ENCODE results near the gene GPR61. TPM values are rescaled to one million over a fixed set of nuclear protein-coding genes. Genes with fewer than 3 reads are reported as not detected.

The GPR61 gene
- total and polyA plus RNA-seq, 9 of the 15 experiments (the other 6 are each of a cell fraction or from before 2014, with no cell fraction given) = 0.04 to 1.1 (median 0.25) TPM; not detected in 4

DNA sequence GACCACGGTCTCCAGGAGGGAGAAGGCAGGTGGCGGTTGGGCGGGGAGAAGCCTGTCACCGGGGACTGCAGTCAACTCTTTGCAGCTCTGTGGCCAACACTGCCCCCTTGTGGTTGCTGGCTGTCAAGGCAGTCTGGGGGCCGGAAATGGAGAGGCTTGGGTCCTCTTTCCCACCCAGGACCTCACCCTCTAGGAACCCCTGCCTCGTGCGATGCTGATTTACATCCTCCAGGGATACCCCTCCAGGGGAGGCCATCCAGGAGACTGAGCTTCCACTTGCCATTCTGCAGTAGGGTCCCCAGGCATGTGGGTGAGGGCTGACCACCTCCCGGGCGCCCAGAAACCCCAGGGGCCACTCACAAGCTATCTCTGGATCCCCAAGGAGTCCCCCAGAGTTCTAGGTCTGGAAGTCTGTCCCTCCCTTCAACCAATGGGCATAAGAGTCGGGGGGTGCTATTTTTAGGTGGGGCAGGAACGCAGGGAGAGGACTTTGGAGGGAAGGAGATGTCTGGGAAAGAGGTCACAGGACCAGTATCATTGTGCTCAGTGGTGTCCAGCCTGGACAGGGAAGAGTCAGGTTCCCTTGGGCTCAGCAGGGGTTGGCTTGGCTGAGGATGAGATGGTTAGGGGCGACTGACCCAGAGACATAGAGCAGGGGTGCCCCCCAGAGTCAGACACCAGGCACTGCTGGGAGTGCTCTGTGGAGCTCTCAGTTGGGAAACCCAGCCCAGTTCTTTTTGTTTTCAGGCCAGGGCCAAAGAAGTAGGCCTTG, 7.1 kb upstream of the GPR61 start (continued):
- TF ChIP-seq, protein P1, sequence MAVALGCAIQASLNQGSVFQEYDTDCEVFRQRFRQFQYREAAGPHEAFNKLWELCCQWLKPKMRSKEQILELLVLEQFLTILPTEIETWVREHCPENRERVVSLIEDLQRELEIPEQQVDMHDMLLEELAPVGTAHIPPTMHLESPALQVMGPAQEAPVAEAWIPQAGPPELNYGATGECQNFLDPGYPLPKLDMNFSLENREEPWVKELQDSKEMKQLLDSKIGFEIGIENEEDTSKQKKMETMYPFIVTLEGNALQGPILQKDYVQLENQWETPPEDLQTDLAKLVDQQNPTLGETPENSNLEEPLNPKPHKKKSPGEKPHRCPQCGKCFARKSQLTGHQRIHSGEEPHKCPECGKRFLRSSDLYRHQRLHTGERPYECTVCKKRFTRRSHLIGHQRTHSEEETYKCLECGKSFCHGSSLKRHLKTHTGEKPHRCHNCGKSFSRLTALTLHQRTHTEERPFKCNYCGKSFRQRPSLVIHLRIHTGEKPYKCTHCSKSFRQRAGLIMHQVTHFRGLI (CRISPR knock-in tag; IDR thresholded peaks at IDR 0.05) = no peak
- TF ChIP-seq ZNF668 (CRISPR knock-in tag; IDR thresholded peaks at IDR 0.05) (no peak), ZNF695 (CRISPR knock-in tag; IDR thresholded peaks at IDR 0.05) (no peak), HNRNPK (IDR thresholded peaks at IDR 0.05; ENCODE audit: low read depth, low read length, poor library complexity, severe bottlenecking) (no peak), RBM14 (IDR thresholded peaks at IDR 0.05; ENCODE audit: borderline replicate concordance, insufficient read depth, low read depth, low read length) (no peak), SUPT5H (IDR thresholded peaks at IDR 0.05) (no peak), HOXB6 (CRISPR knock-in tag; IDR thresholded peaks at IDR 0.05; ENCODE audit: borderline replicate concordance) (no peak), RFX5 (IDR thresholded peaks at IDR 0.05; ENCODE audit: low read depth, low read length) (no peak), ZNF79 (CRISPR knock-in tag; IDR thresholded peaks at IDR 0.05; ENCODE audit: low read depth) (no peak), SIN3A (IDR thresholded peaks at IDR 0.05; ENCODE audit: borderline replicate concordance in 2 of 2, control insufficient read depth in 1 of 2, low read depth in 2 of 2, low read length in 2 of 2) (0 out of 4 replicates have a peak, but pooled peaks of 1 of the 2 experiments have one; percentile 7), CHCHD3 (CRISPR knock-in tag; IDR thresholded peaks at IDR 0.05) (no peak)
- TF ChIP-seq, protein P2, sequence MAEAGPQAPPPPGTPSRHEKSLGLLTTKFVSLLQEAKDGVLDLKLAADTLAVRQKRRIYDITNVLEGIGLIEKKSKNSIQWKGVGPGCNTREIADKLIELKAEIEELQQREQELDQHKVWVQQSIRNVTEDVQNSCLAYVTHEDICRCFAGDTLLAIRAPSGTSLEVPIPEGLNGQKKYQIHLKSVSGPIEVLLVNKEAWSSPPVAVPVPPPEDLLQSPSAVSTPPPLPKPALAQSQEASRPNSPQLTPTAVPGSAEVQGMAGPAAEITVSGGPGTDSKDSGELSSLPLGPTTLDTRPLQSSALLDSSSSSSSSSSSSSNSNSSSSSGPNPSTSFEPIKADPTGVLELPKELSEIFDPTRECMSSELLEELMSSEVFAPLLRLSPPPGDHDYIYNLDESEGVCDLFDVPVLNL (CRISPR knock-in tag; IDR thresholded peaks at IDR 0.05; ENCODE audit: low read depth) = no peak
- TF ChIP-seq, protein P3, sequence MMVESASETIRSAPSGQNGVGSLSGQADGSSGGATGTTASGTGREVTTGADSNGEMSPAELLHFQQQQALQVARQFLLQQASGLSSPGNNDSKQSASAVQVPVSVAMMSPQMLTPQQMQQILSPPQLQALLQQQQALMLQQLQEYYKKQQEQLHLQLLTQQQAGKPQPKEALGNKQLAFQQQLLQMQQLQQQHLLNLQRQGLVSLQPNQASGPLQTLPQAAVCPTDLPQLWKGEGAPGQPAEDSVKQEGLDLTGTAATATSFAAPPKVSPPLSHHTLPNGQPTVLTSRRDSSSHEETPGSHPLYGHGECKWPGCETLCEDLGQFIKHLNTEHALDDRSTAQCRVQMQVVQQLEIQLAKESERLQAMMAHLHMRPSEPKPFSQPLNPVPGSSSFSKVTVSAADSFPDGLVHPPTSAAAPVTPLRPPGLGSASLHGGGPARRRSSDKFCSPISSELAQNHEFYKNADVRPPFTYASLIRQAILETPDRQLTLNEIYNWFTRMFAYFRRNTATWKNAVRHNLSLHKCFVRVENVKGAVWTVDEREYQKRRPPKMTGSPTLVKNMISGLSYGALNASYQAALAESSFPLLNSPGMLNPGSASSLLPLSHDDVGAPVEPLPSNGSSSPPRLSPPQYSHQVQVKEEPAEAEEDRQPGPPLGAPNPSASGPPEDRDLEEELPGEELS (CRISPR knock-in tag; IDR thresholded peaks at IDR 0.05; ENCODE audit: borderline replicate concordance) = 0 out of 2 replicates have a peak, but pooled peaks have one; percentile 61
- TF ChIP-seq, protein P4, sequence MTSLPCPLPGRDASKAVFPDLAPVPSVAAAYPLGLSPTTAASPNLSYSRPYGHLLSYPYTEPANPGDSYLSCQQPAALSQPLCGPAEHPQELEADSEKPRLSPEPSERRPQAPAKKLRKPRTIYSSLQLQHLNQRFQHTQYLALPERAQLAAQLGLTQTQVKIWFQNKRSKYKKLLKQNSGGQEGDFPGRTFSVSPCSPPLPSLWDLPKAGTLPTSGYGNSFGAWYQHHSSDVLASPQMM (CRISPR knock-in tag; IDR thresholded peaks at IDR 0.05) = no peak
- TF ChIP-seq, protein P5, sequence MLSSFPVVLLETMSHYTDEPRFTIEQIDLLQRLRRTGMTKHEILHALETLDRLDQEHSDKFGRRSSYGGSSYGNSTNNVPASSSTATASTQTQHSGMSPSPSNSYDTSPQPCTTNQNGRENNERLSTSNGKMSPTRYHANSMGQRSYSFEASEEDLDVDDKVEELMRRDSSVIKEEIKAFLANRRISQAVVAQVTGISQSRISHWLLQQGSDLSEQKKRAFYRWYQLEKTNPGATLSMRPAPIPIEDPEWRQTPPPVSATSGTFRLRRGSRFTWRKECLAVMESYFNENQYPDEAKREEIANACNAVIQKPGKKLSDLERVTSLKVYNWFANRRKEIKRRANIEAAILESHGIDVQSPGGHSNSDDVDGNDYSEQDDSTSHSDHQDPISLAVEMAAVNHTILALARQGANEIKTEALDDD (IDR thresholded peaks at IDR 0.05) = no peak
- TF ChIP-seq, protein P6, sequence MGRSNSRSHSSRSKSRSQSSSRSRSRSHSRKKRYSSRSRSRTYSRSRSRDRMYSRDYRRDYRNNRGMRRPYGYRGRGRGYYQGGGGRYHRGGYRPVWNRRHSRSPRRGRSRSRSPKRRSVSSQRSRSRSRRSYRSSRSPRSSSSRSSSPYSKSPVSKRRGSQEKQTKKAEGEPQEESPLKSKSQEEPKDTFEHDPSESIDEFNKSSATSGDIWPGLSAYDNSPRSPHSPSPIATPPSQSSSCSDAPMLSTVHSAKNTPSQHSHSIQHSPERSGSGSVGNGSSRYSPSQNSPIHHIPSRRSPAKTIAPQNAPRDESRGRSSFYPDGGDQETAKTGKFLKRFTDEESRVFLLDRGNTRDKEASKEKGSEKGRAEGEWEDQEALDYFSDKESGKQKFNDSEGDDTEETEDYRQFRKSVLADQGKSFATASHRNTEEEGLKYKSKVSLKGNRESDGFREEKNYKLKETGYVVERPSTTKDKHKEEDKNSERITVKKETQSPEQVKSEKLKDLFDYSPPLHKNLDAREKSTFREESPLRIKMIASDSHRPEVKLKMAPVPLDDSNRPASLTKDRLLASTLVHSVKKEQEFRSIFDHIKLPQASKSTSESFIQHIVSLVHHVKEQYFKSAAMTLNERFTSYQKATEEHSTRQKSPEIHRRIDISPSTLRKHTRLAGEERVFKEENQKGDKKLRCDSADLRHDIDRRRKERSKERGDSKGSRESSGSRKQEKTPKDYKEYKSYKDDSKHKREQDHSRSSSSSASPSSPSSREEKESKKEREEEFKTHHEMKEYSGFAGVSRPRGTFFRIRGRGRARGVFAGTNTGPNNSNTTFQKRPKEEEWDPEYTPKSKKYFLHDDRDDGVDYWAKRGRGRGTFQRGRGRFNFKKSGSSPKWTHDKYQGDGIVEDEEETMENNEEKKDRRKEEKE (IDR thresholded peaks at IDR 0.05; ENCODE audit: borderline replicate concordance in 1 of 2, control insufficient read depth in 1 of 2, low read depth in 2 of 2, low read length in 1 of 2) = no peak

Measured in K562 (cell line).